ENCODE results near the gene ID1. TPM values are rescaled to one million over a fixed set of nuclear protein-coding genes. Genes with fewer than 3 reads are reported as not detected.

The ID1 gene
- total RNA-seq, 2 experiments from 2014 or later: 0.48 to 0.58 TPM

DNA sequence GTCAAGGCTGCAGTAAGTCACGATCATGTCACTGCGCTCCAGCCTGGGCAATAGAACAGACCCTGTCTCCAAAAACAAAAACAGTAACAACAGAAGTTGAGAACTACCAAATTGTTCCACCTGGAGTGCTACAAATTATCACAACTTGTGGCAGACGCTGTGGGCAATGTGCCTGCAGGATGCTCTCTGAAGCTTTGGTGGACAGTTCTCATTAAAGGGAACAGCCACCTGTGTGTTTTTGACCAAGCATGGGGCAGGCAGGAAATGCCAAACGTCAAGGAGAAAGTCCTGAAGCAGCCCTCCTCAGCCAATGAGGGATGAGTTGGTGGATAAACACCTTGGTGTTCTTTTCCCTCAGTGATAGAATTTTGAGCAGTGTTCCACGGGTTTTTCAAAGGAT lies 48.5 kb downstream of the ID1 start:
- H3K27ac Mint-ChIP-seq: no peak overlapping the region
- no peak for DNase-seq
- H3K36me3 Mint-ChIP-seq (ENCODE audit: low read depth): no peaks in the 10 kb centered on the region
- no peaks in the 10 kb centered on the region for H3K4me1 Mint-ChIP-seq
- peaks cover 12% of the 10 kb centered on the region for H3K27me3 Mint-ChIP-seq
- POLR2A ChIA-PET: interaction anchor here (0.9 kb wide), 1 partner anchor 48 kb away, joined by 3 read pairs; no protein-coding TSS in a partner anchor
- no peaks in the 10 kb centered on the region for H3K9me3 Mint-ChIP-seq
- CTCF ChIA-PET: interaction anchor here (1.1 kb wide), 1 partner anchor 70 kb away, joined by 3 read pairs; no protein-coding TSS in a partner anchor
- H3K4me3 Mint-ChIP-seq: no peak overlapping the region

DNA sequence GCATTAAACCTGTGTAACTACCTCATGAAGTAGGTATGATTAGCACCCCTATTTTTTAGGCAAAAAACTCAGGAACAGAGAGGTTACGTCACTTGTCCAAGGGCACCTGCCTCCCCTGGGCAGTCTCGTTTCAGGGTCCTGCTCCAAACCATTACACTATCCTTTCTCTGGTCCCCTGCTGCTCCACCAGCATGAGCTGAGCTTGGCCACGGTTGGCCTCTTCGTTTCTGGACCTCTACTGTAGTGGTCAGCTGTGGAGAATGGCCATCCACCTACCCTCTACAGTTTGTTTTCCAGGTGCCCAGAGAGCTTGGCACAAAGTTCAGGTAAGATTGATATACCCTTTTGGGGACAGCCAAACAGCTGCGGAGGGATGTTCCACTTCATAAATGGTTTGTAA lies 49.4 kb downstream of the ID1 start:
- ChIA-PET POLR2A (interaction anchor here (0.7 kb wide), 1 partner anchor 69 kb away, joined by 3 read pairs; no protein-coding TSS in a partner anchor), CTCF (interaction anchor here (1.8 kb wide), 1 partner anchor 21 kb away, joined by 5 read pairs; no protein-coding TSS in a partner anchor)
- Mint-ChIP-seq H3K4me3 (no peak overlapping the region), H3K36me3 (ENCODE audit: low read depth) (no peaks in the 10 kb centered on the region), H3K4me1 (no peaks in the 10 kb centered on the region), H3K9me3 (no peaks in the 10 kb centered on the region), H3K27me3 (peaks cover 9% of the 10 kb centered on the region), H3K27ac (no peak overlapping the region)
- DNase-seq: no peak

Other genes starting within 250 kb of the ID1 start
- not detected for gene DEFB118, start 236.7 kb upstream of the ID1 start, total RNA-seq
- not detected for gene DEFB119, start 214.7 kb upstream of the ID1 start, total RNA-seq
- gene DEFB121, start 199.1 kb upstream of the ID1 start, total RNA-seq: not detected
- gene DEFB123, start 164.7 kb upstream of the ID1 start, total RNA-seq: not detected
- not detected for gene DEFB124, start 130.2 kb upstream of the ID1 start, total RNA-seq
- not detected for gene REM1, start 130.0 kb upstream of the ID1 start, total RNA-seq
- 100 to 1,000 TPM; 162 to 165 TPM for gene HM13, start 90.8 kb upstream of the ID1 start, total RNA-seq
- not detected for gene COX4I2, start 32.6 kb downstream of the ID1 start, total RNA-seq
- 10 to 100 TPM; 67.7 to 72.5 TPM for gene BCL2L1, start 117.6 kb downstream of the ID1 start, total RNA-seq
- 100 to 1,000 TPM; 137 to 138 TPM for gene TPX2, start 134.0 kb downstream of the ID1 start, total RNA-seq
- under 1 TPM; 0.33 to 0.45 TPM for gene MYLK2, start 214.1 kb downstream of the ID1 start, total RNA-seq
- not detected for gene FOXS1, start 240.3 kb downstream of the ID1 start, total RNA-seq

Measured in activated CD4-positive, alpha-beta memory T cell treated with anti-CD3 and anti-CD28 coated beads, Interleukin-2, amount 10 ng/mL, durations not matched to agents 7 days and 5 days (primary cell).